ENCODE results near the gene HEATR5B. TPM values are rescaled to one million over a fixed set of nuclear protein-coding genes. Genes with fewer than 3 reads are reported as not detected.
A peak's percentile ranks its signal among the peaks of the same experiment; 100 is the strongest.

Gene HEATR5B
- polyA plus RNA-seq, 1 experiment: 17.8 TPM

DNA sequence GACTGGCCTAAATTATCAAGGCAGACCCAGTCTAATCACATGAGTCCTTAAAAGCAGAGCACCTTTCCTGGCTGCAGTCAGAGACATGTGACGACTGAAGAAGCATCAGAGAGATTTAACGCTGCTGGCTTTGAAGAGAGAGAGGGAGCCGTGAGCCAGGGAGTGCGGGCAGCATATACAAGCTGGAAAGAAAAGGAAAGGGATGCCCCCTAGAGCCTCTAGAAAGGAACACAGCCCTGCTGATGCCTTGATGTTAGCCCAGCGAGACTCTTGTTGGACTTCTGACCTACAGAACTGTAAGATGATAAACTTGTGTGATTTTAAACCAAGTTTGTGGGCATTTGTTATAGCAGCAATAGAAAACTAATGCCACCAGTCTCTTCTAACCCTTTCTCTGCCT lies 58.1 kb downstream of the HEATR5B start:
- no peak overlapping the region for H3K4me3 ChIP-seq (ENCODE audit: low read depth, low read length)
- CTCF ChIA-PET: no interaction called here
- POLR2A ChIA-PET: no interaction called here
- TF ChIP-seq, protein P1, sequence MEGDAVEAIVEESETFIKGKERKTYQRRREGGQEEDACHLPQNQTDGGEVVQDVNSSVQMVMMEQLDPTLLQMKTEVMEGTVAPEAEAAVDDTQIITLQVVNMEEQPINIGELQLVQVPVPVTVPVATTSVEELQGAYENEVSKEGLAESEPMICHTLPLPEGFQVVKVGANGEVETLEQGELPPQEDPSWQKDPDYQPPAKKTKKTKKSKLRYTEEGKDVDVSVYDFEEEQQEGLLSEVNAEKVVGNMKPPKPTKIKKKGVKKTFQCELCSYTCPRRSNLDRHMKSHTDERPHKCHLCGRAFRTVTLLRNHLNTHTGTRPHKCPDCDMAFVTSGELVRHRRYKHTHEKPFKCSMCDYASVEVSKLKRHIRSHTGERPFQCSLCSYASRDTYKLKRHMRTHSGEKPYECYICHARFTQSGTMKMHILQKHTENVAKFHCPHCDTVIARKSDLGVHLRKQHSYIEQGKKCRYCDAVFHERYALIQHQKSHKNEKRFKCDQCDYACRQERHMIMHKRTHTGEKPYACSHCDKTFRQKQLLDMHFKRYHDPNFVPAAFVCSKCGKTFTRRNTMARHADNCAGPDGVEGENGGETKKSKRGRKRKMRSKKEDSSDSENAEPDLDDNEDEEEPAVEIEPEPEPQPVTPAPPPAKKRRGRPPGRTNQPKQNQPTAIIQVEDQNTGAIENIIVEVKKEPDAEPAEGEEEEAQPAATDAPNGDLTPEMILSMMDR (IDR thresholded peaks at IDR 0.05; ENCODE audit: low read depth, low read length): no peak
- DNase-seq (ENCODE audit: low read depth, low spot score): no peak
- no peaks in the 10 kb centered on the region for H3K27me3 ChIP-seq (ENCODE audit: control insufficient read depth, insufficient read depth, low read length)
- no peak overlapping the region for H3K27ac ChIP-seq (ENCODE audit: low read depth, low read length)
- no peaks in the 10 kb centered on the region for H3K9me3 ChIP-seq (ENCODE audit: control insufficient read depth, insufficient read depth, low read length)

DNA sequence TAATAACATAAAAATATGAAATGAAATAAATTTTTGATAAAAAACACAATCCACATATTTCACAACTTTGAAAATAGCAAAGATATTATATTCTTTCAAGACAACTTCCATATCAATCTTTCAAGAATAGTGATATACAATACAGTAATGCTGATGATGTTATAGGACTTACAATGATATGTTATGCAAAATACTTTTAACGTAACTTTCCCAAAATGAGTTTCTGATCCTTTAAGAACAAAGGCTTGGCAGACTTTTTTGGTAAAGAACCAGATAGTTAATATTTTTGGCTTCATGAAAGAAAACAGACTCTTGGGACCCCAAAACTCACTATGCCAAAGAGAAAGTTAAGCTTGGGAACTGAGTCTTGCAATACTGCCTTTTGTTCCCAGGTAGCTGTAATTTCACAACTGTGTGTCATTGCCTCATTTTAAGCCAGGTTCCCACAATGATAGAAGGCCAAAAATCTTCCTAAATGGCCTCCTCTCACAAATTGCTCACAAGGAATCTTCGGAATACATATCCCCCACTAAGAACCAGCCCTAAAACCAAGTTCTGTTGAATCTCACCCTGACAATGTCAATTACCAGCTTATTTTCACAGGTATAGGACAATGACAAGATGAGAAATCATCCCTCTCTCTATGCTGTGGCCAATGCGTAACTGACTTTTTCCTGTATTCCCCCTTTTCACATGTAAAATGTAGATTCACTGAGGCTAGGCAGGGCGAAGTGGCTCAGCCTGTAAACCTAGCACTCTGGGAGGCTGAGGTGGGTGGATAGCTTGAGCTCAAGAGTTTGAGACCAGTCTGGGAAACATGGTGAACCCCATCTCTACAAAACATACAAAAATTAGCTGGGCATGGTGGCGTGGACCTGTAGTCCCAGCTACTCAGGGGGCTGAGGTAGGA lies 63.0 kb downstream of the HEATR5B start:
- peak overlapping the region; percentile 81 for H3K27ac ChIP-seq (ENCODE audit: low read depth, low read length)
- ChIA-PET POLR2A (no interaction called here), CTCF (no interaction called here)
- no peaks in the 10 kb centered on the region for H3K9me3 ChIP-seq (ENCODE audit: control insufficient read depth, insufficient read depth, low read length)
- TF ChIP-seq, protein P1 (IDR thresholded peaks at IDR 0.05; ENCODE audit: low read depth, low read length): no peak
- no peak for DNase-seq (ENCODE audit: low read depth, low spot score)
- H3K27me3 ChIP-seq (ENCODE audit: control insufficient read depth, insufficient read depth, low read length): no peaks in the 10 kb centered on the region
- H3K4me3 ChIP-seq (ENCODE audit: low read depth, low read length): no peak overlapping the region

DNA sequence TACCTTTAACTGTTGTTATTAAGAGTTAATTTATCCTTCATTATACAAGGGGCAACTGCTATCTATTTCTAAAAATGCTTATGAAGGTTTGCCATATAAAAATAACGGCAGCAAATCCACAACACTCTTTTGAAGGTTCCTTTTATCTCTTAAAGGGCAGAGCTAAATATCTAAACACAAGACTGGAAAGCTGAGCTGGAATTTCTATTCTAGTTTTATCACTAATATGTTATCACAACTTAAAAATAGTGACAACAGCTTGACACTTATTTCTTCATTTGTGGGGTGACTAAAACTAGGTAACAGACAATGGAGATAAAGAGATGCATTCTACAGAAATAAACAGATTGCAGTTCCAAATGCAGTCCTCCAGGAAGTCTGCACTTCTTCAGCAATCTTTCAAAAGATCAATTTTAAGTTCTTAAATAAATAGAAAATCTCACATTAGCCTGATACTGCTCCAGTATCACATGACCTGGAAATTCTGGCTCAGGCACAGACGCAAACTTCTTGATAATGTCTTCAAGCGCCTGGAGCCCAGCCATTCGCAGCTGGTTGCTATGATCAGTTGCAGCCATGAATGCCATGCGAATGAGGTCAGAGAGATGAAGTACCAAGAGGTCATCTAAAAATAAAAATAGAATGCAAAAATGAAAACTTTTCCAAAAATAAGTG lies 63.8 kb downstream of the HEATR5B start:
- no peak overlapping the region for H3K4me3 ChIP-seq (ENCODE audit: low read depth, low read length)
- POLR2A ChIA-PET: no interaction called here
- no peaks in the 10 kb centered on the region for H3K9me3 ChIP-seq (ENCODE audit: control insufficient read depth, insufficient read depth, low read length)
- DNase-seq (ENCODE audit: low read depth, low spot score): peak; percentile 73
- no peaks in the 10 kb centered on the region for H3K27me3 ChIP-seq (ENCODE audit: control insufficient read depth, insufficient read depth, low read length)
- TF ChIP-seq, protein P1 (IDR thresholded peaks at IDR 0.05; ENCODE audit: low read depth, low read length): no peak
- H3K27ac ChIP-seq (ENCODE audit: low read depth, low read length): no peak overlapping the region
- CTCF ChIA-PET: no interaction called here

DNA sequence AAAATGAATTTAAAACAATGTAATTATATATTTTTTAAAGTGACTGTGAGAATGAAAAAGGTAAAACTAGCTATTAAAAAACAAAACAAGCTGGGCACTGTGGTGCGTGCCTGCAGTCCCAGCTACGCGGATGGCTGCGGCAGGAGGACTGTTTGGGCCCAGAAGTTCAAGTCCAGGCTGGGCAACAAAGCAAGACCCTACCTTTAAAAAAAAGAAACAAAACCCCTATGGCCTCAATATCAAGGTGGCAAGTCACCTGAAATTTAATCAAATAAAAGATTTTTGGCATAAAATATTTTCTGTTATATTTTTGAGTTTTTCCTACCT lies 70.9 kb downstream of the HEATR5B start:
- Histone ChIP-seq H3K9me3 (ENCODE audit: control insufficient read depth, insufficient read depth, low read length) (no peaks in the 10 kb centered on the region), H3K27me3 (ENCODE audit: control insufficient read depth, insufficient read depth, low read length) (no peaks in the 10 kb centered on the region), H3K4me3 (ENCODE audit: low read depth, low read length) (no peak overlapping the region), H3K27ac (ENCODE audit: low read depth, low read length) (no peak overlapping the region)
- TF ChIP-seq, protein P1 (IDR thresholded peaks at IDR 0.05; ENCODE audit: low read depth, low read length): no peak
- POLR2A ChIA-PET: no interaction called here
- no peak for DNase-seq (ENCODE audit: low read depth, low spot score)
- CTCF ChIA-PET: interaction anchor here (0.8 kb wide), 1 partner anchor 233 kb away, joined by 3 read pairs; no protein-coding TSS in a partner anchor

DNA sequence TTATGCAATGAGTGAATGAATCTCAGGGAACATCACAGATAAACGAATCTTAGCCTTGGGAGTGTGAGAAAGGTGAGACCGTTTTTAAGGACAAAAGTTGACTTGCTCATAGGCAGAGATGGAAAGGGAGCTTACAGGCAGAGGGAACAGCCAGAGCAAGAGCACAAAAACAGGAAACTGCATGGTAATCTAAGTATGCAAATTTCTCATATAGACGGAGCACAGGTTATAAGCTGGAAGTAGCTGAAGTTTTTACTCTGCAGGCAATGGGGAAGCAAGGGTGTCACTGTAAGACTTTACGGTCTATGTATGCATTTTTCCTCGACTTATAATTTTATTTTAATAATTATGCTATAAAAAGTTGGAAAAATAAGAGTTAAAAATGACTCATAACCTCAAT lies 73.0 kb downstream of the HEATR5B start:
- TF ChIP-seq, protein P1 (IDR thresholded peaks at IDR 0.05; ENCODE audit: low read depth, low read length): no peak
- ChIA-PET CTCF (no interaction called here), POLR2A (no interaction called here)
- no peaks in the 10 kb centered on the region for H3K9me3 ChIP-seq (ENCODE audit: control insufficient read depth, insufficient read depth, low read length)
- DNase-seq (ENCODE audit: low read depth, low spot score): no peak
- H3K4me3 ChIP-seq (ENCODE audit: low read depth, low read length): no peak overlapping the region
- H3K27me3 ChIP-seq (ENCODE audit: control insufficient read depth, insufficient read depth, low read length): no peaks in the 10 kb centered on the region
- no peak overlapping the region for H3K27ac ChIP-seq (ENCODE audit: low read depth, low read length)

All from AG04450 (cell line).